ENCODE measurements around the gene NR1H3. TPM values are rescaled to one million over a fixed set of nuclear protein-coding genes. Genes with fewer than 3 reads are reported as not detected.

Gene NR1H3
- total and polyA plus RNA-seq, 2 of the 4 experiments (the other 2 are of a cell fraction) = 9.1 to 13.6 TPM

DNA sequence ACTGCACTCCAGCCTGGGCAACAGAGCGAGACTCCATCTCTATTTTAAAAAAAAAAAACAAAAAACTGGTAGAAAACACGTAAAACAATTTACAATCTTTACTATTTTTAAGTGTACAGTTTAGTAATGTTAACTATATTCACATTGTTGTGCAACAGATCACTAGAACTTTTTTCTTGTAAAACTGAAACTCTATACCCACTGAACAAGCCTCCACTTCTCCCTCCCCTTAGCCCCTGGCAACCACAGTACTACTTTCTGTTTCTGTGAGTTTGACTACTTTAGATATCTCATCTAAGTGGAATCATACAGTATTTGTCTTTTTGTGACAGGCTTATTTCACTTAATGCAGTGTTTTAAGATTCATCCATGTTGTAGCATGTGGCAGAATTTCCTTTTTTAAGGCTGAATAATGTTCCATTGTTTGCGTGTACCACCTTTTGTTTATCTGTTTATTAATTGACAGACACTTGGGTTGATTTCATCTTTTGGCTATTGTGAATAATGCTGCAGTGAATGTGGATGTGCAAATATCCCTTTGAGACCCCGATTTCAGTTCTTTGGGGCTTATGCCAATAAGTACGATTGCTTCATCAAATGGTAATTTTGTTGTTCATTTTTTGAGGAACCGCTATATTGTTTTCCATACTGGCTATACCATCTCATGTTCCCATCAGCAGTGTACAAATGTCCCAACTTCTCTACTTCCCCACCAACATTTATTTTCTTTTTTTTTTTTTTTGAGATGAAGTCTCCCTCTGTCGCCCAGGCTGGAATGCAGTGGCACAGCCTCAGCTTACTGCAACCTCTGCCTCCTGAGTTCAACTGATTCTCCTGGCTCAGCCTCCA is 32.0 kb upstream of the NR1H3 start:
- DNase-seq (peak; percentile 64), ATAC-seq (ENCODE audit: low read depth) (peak; percentile 85)
- Histone ChIP-seq H2BK15ac (ENCODE audit: low read depth, low read length) (no peak overlapping the region), H3K4me1 (ENCODE audit: control insufficient read depth, insufficient read depth, low read length) (no peaks in the 10 kb centered on the region), H2AFZ (replicated peaks; ENCODE audit: low read length, poor library complexity) (no peak overlapping the region), H3K9ac (ENCODE audit: low read depth, low read length) (no peak overlapping the region), H3K79me1 (ENCODE audit: low read depth in 1 of 2, low read length in 2 of 2) (peaks cover 5 to 16% of the 10 kb centered on the region in 2 experiments; a peak in 3 of 4 replicates), H3K36me3 (ENCODE audit: control insufficient read depth, insufficient read depth, low read length) (peaks cover 33% of the 10 kb centered on the region; the same call in 1 of the 2 replicates), H4K5ac (ENCODE audit: low read depth, low read length) (no peak overlapping the region), H3K14ac (replicated peaks; ENCODE audit: low read depth, low read length) (no peak overlapping the region), H2BK5ac (ENCODE audit: low read depth, low read length, poor library complexity, severe bottlenecking) (no peak overlapping the region), H3K18ac (ENCODE audit: low read depth, low read length) (no peak overlapping the region), H3K4me2 (ENCODE audit: low read depth, low read length) (no peak overlapping the region), H3K4ac (ENCODE audit: low read depth, low read length) (no peak overlapping the region), H3K27me3 (ENCODE audit: control insufficient read depth, insufficient read depth, low read length) (no peaks in the 10 kb centered on the region), H2AK5ac (ENCODE audit: low read depth, low read length) (no peak overlapping the region), H3K56ac (ENCODE audit: extremely low read depth, insufficient read depth, low read length) (no peak overlapping the region), H3K4me3 (ENCODE audit: insufficient read depth, low read depth, low read length) (no peak overlapping the region), H3K23ac (ENCODE audit: low read depth, low read length) (no peak overlapping the region), H4K91ac (ENCODE audit: insufficient read depth, low read depth, low read length) (no peak overlapping the region), H4K8ac (ENCODE audit: low read depth in 2 of 2, low read length in 2 of 2) (no peak overlapping the region), H4K20me1 (ENCODE audit: insufficient read depth, low read length) (0 out of 2 replicates have a peak, but pooled peaks cover 4% of the 10 kb centered on the region), H2BK120ac (ENCODE audit: low read depth, low read length) (no peak overlapping the region), H3K9me1 (ENCODE audit: insufficient read depth, low read length) (0 out of 2 replicates have a peak, but pooled peaks cover 3% of the 10 kb centered on the region), H2AK9ac (replicated peaks; ENCODE audit: low read depth, low read length, poor library complexity) (no peak overlapping the region), H3K27ac (ENCODE audit: insufficient read depth, low read length) (no peak overlapping the region; the same call in 1 of the 2 replicates), H2BK20ac (ENCODE audit: low read depth, low read length) (no peak overlapping the region), H3K9me3 (ENCODE audit: control insufficient read depth, insufficient read depth, low read length) (no peaks in the 10 kb centered on the region)
- TF ChIP-seq MAFK (IDR thresholded peaks at IDR 0.05; ENCODE audit: low read depth, low read length) (no peak), MAZ (IDR thresholded peaks at IDR 0.05; ENCODE audit: borderline replicate concordance, low read depth, low read length) (no peak), RFX5 (IDR thresholded peaks at IDR 0.05; ENCODE audit: low read depth, low read length) (no peak), RCOR1 (IDR thresholded peaks at IDR 0.05; ENCODE audit: insufficient replicate concordance, low read length) (no peak), POLR2A (IDR thresholded peaks at IDR 0.05; ENCODE audit: low read depth, low read length) (no peak), CEBPB (IDR thresholded peaks at IDR 0.05; ENCODE audit: low read depth, low read length) (peak; percentile 63)
- TSS peak; percentile 11 for BruUV-seq (replicated peaks)
- dilution Hi-C loops (cut with HindIII; ENCODE audit: low sequenced_read_pairs, unreplicated experiment) (no loop called here), intact Hi-C loops (cut with micrococcal nuclease) (no loop called here), in situ Hi-C loops (cut with MboI; ENCODE audit: low sequenced_read_pairs) (no loop called here)
- ChIA-PET POLR2A (ENCODE audit: unreplicated experiment) (no interaction called here), CTCF (no interaction called here)
- whole genome bisulfite sequencing, 2 experiments (ENCODE audit: extremely low coverage in 2 of 2, insufficient read length in 1 of 2) = no CpG with 5 or more reads among the region's 7 CpGs
